Central memory CD8-positive, alpha-beta T cell (primary cell): ENCODE measurements around the gene SLC9A8.
"Not testable (repeated sequence)": the region's sequence is repeated elsewhere in the genome, so short reads cannot be mapped to it uniquely, and the experiment has no call there.

Experiments
- ATAC-seq: fragments of 150-1000 bp; cut with Tn5 transposase; replicated peaks from 2 replicates; pipeline ENCODE4 v1.10.0; 2022; ENCODE audit warnings: mild to moderate bottlenecking, moderate FRiP score, moderate number of reproducible peaks; ENCODE audit not compliant: poor library complexity, severe bottlenecking; ENCODE audit errors: extremely low read depth
- DNase-seq, 2 donors: peaks; one replicate each; pipeline ENCODE4 v3.0.0; 2021; ENCODE audit warnings: low spot score in 2 of 2
- H3K27ac Mint-ChIP-seq: one replicate; pipeline ENCODE4 v1.8.0; 2022; ENCODE audit warnings: low read depth, mild to moderate bottlenecking, moderate library complexity, mixed read lengths
- H3K27me3 Mint-ChIP-seq: one replicate; pipeline ENCODE4 v1.8.0; 2022; ENCODE audit warnings: mixed read lengths
- H3K36me3 Mint-ChIP-seq: one replicate; pipeline ENCODE4 v1.8.0; 2022; ENCODE audit warnings: mild to moderate bottlenecking, moderate library complexity, mixed read lengths; ENCODE audit not compliant: insufficient read depth
- H3K4me1 Mint-ChIP-seq: one replicate; pipeline ENCODE4 v1.8.0; 2022; ENCODE audit warnings: mixed read lengths
- H3K4me3 Mint-ChIP-seq: one replicate; pipeline ENCODE4 v1.8.0; 2022; ENCODE audit warnings: mild to moderate bottlenecking, moderate library complexity, mixed read lengths
- H3K9me3 Mint-ChIP-seq: one replicate; pipeline ENCODE4 v1.8.0; 2022; ENCODE audit warnings: mixed read lengths

The SLC9A8 gene

GRCh38 chr20:49812507-49813304 lies at the start of gene SLC9A8:
Gene SLC9A8 (plus strand): TSS chr20:49812828. CDS start chr20:49812923, 95 bp downstream.
- Mint-ChIP-seq H3K4me1 (peaks cover 38% of the 10 kb centered on the region), H3K27me3 (no peaks in the 10 kb centered on the region), H3K4me3 (peak within 1 kb of the TSS; percentile 92), H3K36me3 (peaks cover 29% of the 10 kb centered on the region), H3K27ac (peak within 1 kb of the TSS; percentile 96), H3K9me3 (no peaks in the 10 kb centered on the region)
- DNase-seq (peak; percentile 69 to 74), ATAC-seq (peak; percentile 90)

- H3K36me3 Mint-ChIP-seq, result peaks cover 2% of the 10 kb centered on the region
- DNase-seq (no peak), ATAC-seq (no peak)
- H3K4me1 Mint-ChIP-seq, result peaks cover 7% of the 10 kb centered on the region
- no peak overlapping the region for H3K27ac Mint-ChIP-seq
- no peak overlapping the region for H3K4me3 Mint-ChIP-seq
- no peaks in the 10 kb centered on the region for H3K9me3 Mint-ChIP-seq
- H3K27me3 Mint-ChIP-seq, result no peaks in the 10 kb centered on the region
Measured at GRCh38 chr20:49762940-49763766, 49.5 kb upstream of the SLC9A8 start.

GRCh38 chr20:49765413-49765736 lies 47.3 kb upstream of the SLC9A8 start:
- Mint-ChIP-seq H3K27ac (no peak overlapping the region), H3K9me3 (no peaks in the 10 kb centered on the region), H3K4me3 (no peak overlapping the region), H3K36me3 (peaks cover 2% of the 10 kb centered on the region), H3K27me3 (peaks cover 10% of the 10 kb centered on the region), H3K4me1 (peaks cover 18% of the 10 kb centered on the region)
- DNase-seq (no peak), ATAC-seq (no peak)

GRCh38 chr20:49765846-49766541 lies 46.6 kb upstream of the SLC9A8 start:
- no peak for ATAC-seq
- H3K4me3 Mint-ChIP-seq, result no peak overlapping the region
- DNase-seq, result no peak
- H3K4me1 Mint-ChIP-seq, result peaks cover 18% of the 10 kb centered on the region
- no peaks in the 10 kb centered on the region for H3K9me3 Mint-ChIP-seq
- H3K27me3 Mint-ChIP-seq, result peaks cover 10% of the 10 kb centered on the region
- H3K27ac Mint-ChIP-seq, result no peak overlapping the region
- H3K36me3 Mint-ChIP-seq, result peaks cover 2% of the 10 kb centered on the region

GRCh38 chr20:49766979-49767521 lies 45.6 kb upstream of the SLC9A8 start:
- H3K9me3 Mint-ChIP-seq, result no peaks in the 10 kb centered on the region
- peaks cover 2% of the 10 kb centered on the region for H3K36me3 Mint-ChIP-seq
- no peak overlapping the region for H3K27ac Mint-ChIP-seq
- H3K4me1 Mint-ChIP-seq, result peaks cover 18% of the 10 kb centered on the region
- H3K27me3 Mint-ChIP-seq, result peaks cover 10% of the 10 kb centered on the region
- ATAC-seq (no peak), DNase-seq (no peak)
- H3K4me3 Mint-ChIP-seq, result no peak overlapping the region

- peaks cover 10% of the 10 kb centered on the region for H3K27me3 Mint-ChIP-seq
Measured at GRCh38 chr20:49768204-49769047, 44.2 kb upstream of the SLC9A8 start.

GRCh38 chr20:49769048-49769581 lies 43.5 kb upstream of the SLC9A8 start:
- no peak for ATAC-seq
- Mint-ChIP-seq H3K4me1 (peaks cover 18% of the 10 kb centered on the region), H3K27me3 (peaks cover 10% of the 10 kb centered on the region), H3K27ac (no peak overlapping the region), H3K4me3 (peak overlapping the region; percentile 45), H3K9me3 (no peaks in the 10 kb centered on the region), H3K36me3 (peaks cover 2% of the 10 kb centered on the region)
- no peak for DNase-seq

More at GRCh38 chr20:49768204-49769047, 44.2 kb upstream of the SLC9A8 start:
- Mint-ChIP-seq H3K36me3 (peaks cover 2% of the 10 kb centered on the region), H3K27ac (no peak overlapping the region), H3K9me3 (no peaks in the 10 kb centered on the region), H3K4me3 (peak overlapping the region; percentile 45), H3K4me1 (peaks cover 18% of the 10 kb centered on the region)
- peak; percentile 87 for ATAC-seq
- DNase-seq, result peak in 1 of 2 donors; percentile 17

- Mint-ChIP-seq H3K27me3 (peaks cover 10% of the 10 kb centered on the region), H3K4me3 (no peak overlapping the region), H3K4me1 (peaks cover 18% of the 10 kb centered on the region), H3K9me3 (no peaks in the 10 kb centered on the region), H3K27ac (peak overlapping the region; percentile 54), H3K36me3 (peaks cover 2% of the 10 kb centered on the region)
- ATAC-seq (no peak), DNase-seq (no peak)
Measured at GRCh38 chr20:49770634-49771033, 42.0 kb upstream of the SLC9A8 start.

- not testable (repeated sequence) for H3K9me3 Mint-ChIP-seq, ATAC-seq, DNase-seq, H3K36me3 Mint-ChIP-seq, H3K4me3 Mint-ChIP-seq, H3K27me3 Mint-ChIP-seq
- peak overlapping the region; percentile 80 for H3K27ac Mint-ChIP-seq
- H3K4me1 Mint-ChIP-seq, result peaks cover 10% of the 10 kb centered on the region
Measured at GRCh38 chr20:49774213-49774612, 38.4 kb upstream of the SLC9A8 start.

- no peaks in the 10 kb centered on the region for H3K27me3 Mint-ChIP-seq
- ATAC-seq (no peak), DNase-seq (no peak)
- H3K36me3 Mint-ChIP-seq, result peaks cover 4% of the 10 kb centered on the region
- no peak overlapping the region for H3K4me3 Mint-ChIP-seq
- H3K27ac Mint-ChIP-seq, result no peak overlapping the region
- H3K4me1 Mint-ChIP-seq, result peaks cover 10% of the 10 kb centered on the region
- H3K9me3 Mint-ChIP-seq, result no peaks in the 10 kb centered on the region
Measured at GRCh38 chr20:49775229-49775693, 37.4 kb upstream of the SLC9A8 start.

GRCh38 chr20:49779972-49780371 lies 32.7 kb upstream of the SLC9A8 start:
- no peak overlapping the region for H3K27ac Mint-ChIP-seq
- H3K9me3 Mint-ChIP-seq, result no peaks in the 10 kb centered on the region
- peaks cover 4% of the 10 kb centered on the region for H3K36me3 Mint-ChIP-seq
- DNase-seq (no peak), ATAC-seq (no peak)
- peaks cover 10% of the 10 kb centered on the region for H3K4me1 Mint-ChIP-seq
- no peak overlapping the region for H3K4me3 Mint-ChIP-seq
- H3K27me3 Mint-ChIP-seq, result no peaks in the 10 kb centered on the region
